GM21619 (cell line): Measurements from ENCODE around the gene SLC6A12.

Experiments used
- ATAC-seq: cut with Tn5 transposase; IDR thresholded peaks from one replicate; pipeline ENCODE4 v1.9.1; 2021; ENCODE audit not compliant: unreplicated experiment

Gene SLC6A12

GRCh38 chr12:179131-179884 is 34.6 kb downstream of the SLC6A12 start:
- ATAC-seq = no peak

- ATAC-seq = no peak
These were observed 35.2 kb downstream of the SLC6A12 start for GRCh38 chr12:178829-179109.

- ATAC-seq = no peak
These were observed 35.8 kb downstream of the SLC6A12 start for GRCh38 chr12:177980-178828.

- ATAC-seq = no peak
These were observed 36.5 kb downstream of the SLC6A12 start for GRCh38 chr12:177336-177979.

GRCh38 chr12:176321-177181 is 37.4 kb downstream of the SLC6A12 start:
- no peak for ATAC-seq

GRCh38 chr12:175759-176158 is 38.2 kb downstream of the SLC6A12 start:
- no peak for ATAC-seq

GRCh38 chr12:175250-175649 is 38.7 kb downstream of the SLC6A12 start:
- ATAC-seq = no peak

- no peak for ATAC-seq
These were observed 39.4 kb downstream of the SLC6A12 start for GRCh38 chr12:174596-174995.

GRCh38 chr12:174124-174523 is 39.8 kb downstream of the SLC6A12 start:
- ATAC-seq = no peak

- no peak for ATAC-seq
These were observed 41.2 kb downstream of the SLC6A12 start for GRCh38 chr12:172732-173161.

- ATAC-seq = no peak
These were observed 41.9 kb downstream of the SLC6A12 start for GRCh38 chr12:171743-172676.

- ATAC-seq = no peak
These were observed 42.7 kb downstream of the SLC6A12 start for GRCh38 chr12:171276-171675.

- ATAC-seq = no peak
These were observed 43.4 kb downstream of the SLC6A12 start for GRCh38 chr12:170371-171225.

GRCh38 chr12:169528-170370 is 44.2 kb downstream of the SLC6A12 start:
- no peak for ATAC-seq

- no peak for ATAC-seq
These were observed 45.0 kb downstream of the SLC6A12 start for GRCh38 chr12:168763-169525.

- ATAC-seq = no peak
These were observed 45.9 kb downstream of the SLC6A12 start for GRCh38 chr12:167959-168600.
